K562 (cell line): Measurements from ENCODE around the gene HMG20B. TPM values are rescaled to one million over a fixed set of nuclear protein-coding genes. Genes with fewer than 3 reads are reported as not detected.

ENCODE experiments used
- BRD4 ChIP-seq: fragments of 200-600 bp; sonication (generic); IDR thresholded peaks from 2 replicates; pipeline ENCODE4 v1.6.1; 2017; ENCODE audit warnings: inconsistent platforms
- CXXC5 ChIP-seq: fragments of 250-450 bp; sonication (Bioruptor Pico); IDR thresholded peaks from 2 replicates; pipeline ENCODE4 v1.8.0; 2022; ENCODE audit warnings: inconsistent platforms, mild to moderate bottlenecking, moderate library complexity
- ELF4 ChIP-seq: fragments of 450-650 bp; formaldehyde crosslinking; IDR thresholded peaks from 2 replicates; pipeline ENCODE4 v1.4.0; 2022; ENCODE audit warnings: missing genetic modification characterization
- EWSR1 ChIP-seq: fragments of 450-650 bp; IDR thresholded peaks from 2 replicates; pipeline ENCODE4 v1.6.1; 2018; ENCODE audit warnings: borderline replicate concordance, mild to moderate bottlenecking, low read depth, moderate library complexity; ENCODE audit not compliant: partially characterized antibody
- FIP1L1 ChIP-seq: fragments of 200-400 bp; formaldehyde crosslinking; IDR thresholded peaks from 2 replicates; pipeline ENCODE4 v1.6.1; 2018; ENCODE audit warnings: mild to moderate bottlenecking, low read depth, low read length; ENCODE audit not compliant: poor library complexity, severe bottlenecking
- GTF2B ChIP-seq: IDR thresholded peaks from 2 replicates; pipeline ENCODE4 v1.6.1; 2011; ENCODE audit not compliant: insufficient read length; ENCODE audit errors: extremely low read depth
- MTF1 ChIP-seq: fragments of 250-450 bp; sonication (Bioruptor Pico); IDR thresholded peaks from 2 replicates; pipeline ENCODE4 v1.9.0; 2021; ENCODE audit warnings: moderate library complexity, mild to moderate bottlenecking, inconsistent platforms, borderline replicate concordance
- NFIX ChIP-seq: fragments of 250-450 bp; sonication (Bioruptor Pico); IDR thresholded peaks from 2 replicates; pipeline ENCODE4 v1.4.0; 2020; ENCODE audit warnings: low read depth, mild to moderate bottlenecking, moderate library complexity
- SMAD4 ChIP-seq: fragments of 250-450 bp; sonication (Bioruptor Pico); conservative IDR thresholded peaks from 2 replicates; pipeline ENCODE4 v1.8.0; 2021; ENCODE audit warnings: inconsistent platforms, mild to moderate bottlenecking, moderate library complexity
- SRSF7 ChIP-seq: fragments of 200-400 bp; formaldehyde crosslinking; optimal IDR thresholded peaks from 2 replicates; pipeline ENCODE3; 2017; ENCODE audit warnings: mild to moderate bottlenecking, low read depth, low read length
- SRSF9 ChIP-seq: fragments of 200-400 bp; formaldehyde crosslinking; IDR thresholded peaks from 2 replicates; pipeline ENCODE4 v1.6.1; 2017; ENCODE audit warnings: low read depth, low read length, borderline replicate concordance
- STAT5A ChIP-seq: IDR thresholded peaks from 2 replicates; pipeline ENCODE4 v1.6.1; 2012; ENCODE audit warnings: low read length, inconsistent platforms, borderline replicate concordance
- THRA ChIP-seq: fragments of 450-650 bp; IDR thresholded peaks from 2 replicates; pipeline ENCODE4 v1.6.1; 2017; ENCODE audit warnings: mild to moderate bottlenecking, moderate library complexity
- YY1 ChIP-seq, 3 experiments: IDR thresholded peaks; 2 replicates each; pipeline ENCODE4 v1.6.1; 2011; ENCODE audit warnings: low read length in 2 of 3, mild to moderate bottlenecking in 2 of 3, moderate library complexity in 2 of 3, borderline replicate concordance in 1 of 3, control low read depth in 1 of 3, low read depth in 1 of 3; ENCODE audit not compliant: insufficient read depth in 3 of 3, insufficient replicate concordance in 2 of 3, control insufficient read depth in 1 of 3, insufficient read length in 1 of 3; ENCODE audit errors: extremely low read depth in 1 of 3
- ZBTB8A ChIP-seq: fragments of 450-650 bp; IDR thresholded peaks from 2 replicates; pipeline ENCODE4 v1.6.1; 2018; ENCODE audit warnings: mild to moderate bottlenecking, moderate library complexity; ENCODE audit not compliant: partially characterized antibody
- ZNF217 ChIP-seq: sonication (generic); formaldehyde crosslinking; IDR thresholded peaks from 2 replicates; pipeline ENCODE4 v1.8.0; 2022; ENCODE audit warnings: mild to moderate bottlenecking, missing genetic modification reagents
- ZNF239 ChIP-seq: fragments of 250-450 bp; sonication (Bioruptor Pico); IDR thresholded peaks from 2 replicates; pipeline ENCODE4 v1.4.0; 2020; ENCODE audit warnings: mild to moderate bottlenecking
- ZNF695 ChIP-seq: fragments of 450-650 bp; formaldehyde crosslinking; IDR thresholded peaks from 2 replicates; pipeline ENCODE4 v1.4.0; 2020; ENCODE audit warnings: mild to moderate bottlenecking, moderate library complexity
- ZNF76 ChIP-seq: fragments of 250-450 bp; sonication (Bioruptor Pico); IDR thresholded peaks from 2 replicates; pipeline ENCODE4 v1.4.0; 2020; ENCODE audit warnings: mild to moderate bottlenecking, moderate library complexity, borderline replicate concordance
- ZSCAN32 ChIP-seq: fragments of 450-650 bp; formaldehyde crosslinking; IDR thresholded peaks from 2 replicates; pipeline ENCODE4 v1.4.0; 2020; ENCODE audit warnings: mild to moderate bottlenecking, moderate library complexity
- polyA plus RNA-seq, 8 experiments: library from polyadenylated mRNA; depleted of rRNA in 4 of 8; stranded (reverse) in 5 of 8; unstranded in 3 of 8; fragments of >200 nt; fragmentation: Nextera tagmentation in 2 of 8; fragmentation: Illumina TruSeq in 1 of 8; extraction: Ambion mirVana in 2 of 8; extraction: Trizol in 1 of 8; gene quantifications; 2 replicates each; pipeline versions ENCODE4 v1.2.1 to v1.2.3, GENCODE V29; 2011 to 2014; ENCODE audit warnings: inconsistent platforms in 1 of 8, missing spikeins in 1 of 8
- total RNA-seq, 7 experiments: library from RNA; depleted of rRNA in 6 of 7; stranded (reverse); fragments of >200 nt in 6 of 7; fragmentation: Illumina TruSeq in 2 of 7; extraction: Trizol in 2 of 7; gene quantifications; 2 replicates each; pipeline versions ENCODE4 v1.2.1 to v1.2.3, GENCODE V29; 2011 to 2021; ENCODE audit warnings: low replicate concordance in 1 of 7
- TF ChIP-seq, protein P1 (sequence below): sonication (generic); formaldehyde crosslinking; IDR thresholded peaks from 2 replicates; pipeline ENCODE4 v1.4.0; 2020; ENCODE audit warnings: mild to moderate bottlenecking, missing genetic modification reagents
- TF ChIP-seq, protein P2 (sequence below): fragments of 450-650 bp; formaldehyde crosslinking; IDR thresholded peaks from 2 replicates; pipeline ENCODE4 v1.4.0; 2022; ENCODE audit warnings: missing genetic modification characterization

HMG20B gene
- total and polyA plus RNA-seq, 9 of the 15 experiments (the other 6 are each of a cell fraction or from before 2014, with no cell fraction given): 0.35 to 172 (median 38.6) TPM

DNA sequence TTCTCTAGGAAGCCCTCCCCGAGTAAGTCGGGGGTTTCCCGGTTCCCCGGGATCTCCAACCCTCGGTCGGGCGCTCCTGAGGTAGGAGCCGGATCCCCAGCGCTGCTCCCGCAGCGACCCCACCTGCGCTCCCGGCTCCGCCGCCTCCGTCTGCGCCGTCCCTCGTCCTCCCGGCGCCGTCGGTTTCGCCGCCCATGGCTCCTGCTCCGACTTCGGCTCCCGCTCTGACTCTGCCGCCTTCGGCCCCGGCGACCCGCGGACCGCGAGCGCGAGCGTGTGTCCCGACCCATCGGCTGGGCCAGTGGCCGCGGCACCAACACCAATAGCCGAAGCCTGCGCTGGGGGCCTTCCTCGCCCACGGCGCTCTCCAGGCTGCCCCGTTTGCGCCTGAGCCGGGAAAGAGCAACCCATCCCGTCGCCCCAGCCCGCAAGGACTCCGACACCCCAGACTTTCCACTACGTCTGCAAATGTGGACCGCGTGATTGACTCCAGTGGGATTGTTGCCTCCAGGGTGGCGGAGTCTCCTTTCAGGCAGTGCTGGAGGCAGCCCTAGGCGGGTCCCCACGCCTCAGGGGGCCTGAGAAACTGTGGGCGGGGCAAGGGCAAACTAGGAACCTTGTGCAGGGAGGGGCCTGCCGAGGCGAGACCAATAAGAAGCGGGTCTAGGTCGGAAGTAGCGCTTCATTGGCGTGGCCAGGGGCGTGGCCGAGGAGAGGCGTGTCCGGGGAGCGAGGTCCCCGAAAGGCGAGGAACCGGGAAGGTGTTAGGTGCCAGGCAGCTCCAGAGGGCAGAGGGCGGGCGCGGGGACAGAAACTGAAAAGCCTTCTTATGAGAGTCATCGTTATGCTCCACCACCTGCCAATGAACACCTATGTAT, 54.0 kb downstream of the HMG20B start, which contains the start of gene CACTIN (continued):
- TF ChIP-seq YY1 (IDR thresholded peaks at IDR 0.05; ENCODE audit: borderline replicate concordance in 1 of 3, control insufficient read depth in 1 of 3, extremely low read depth in 1 of 3, insufficient read depth in 3 of 3, insufficient read length in 1 of 3, insufficient replicate concordance in 2 of 3, low read depth in 1 of 3, low read length in 2 of 3): peak in 2 of 3 experiments; percentile 42 to 59
- no peak; the same call in 1 of the 2 replicates for TF ChIP-seq ELF4 (CRISPR knock-in tag)
- TF ChIP-seq STAT5A: no peak
- TF ChIP-seq ZNF217 (CRISPR knock-in tag): no peak
- TF ChIP-seq SMAD4: no peak; the same call in 1 of the 2 replicates
- 0 out of 2 replicates have a peak, but pooled peaks have one; percentile 15 for TF ChIP-seq ZSCAN32
- TF ChIP-seq MTF1 (CRISPR knock-in tag): no peak
- peak; percentile 81 for TF ChIP-seq FIP1L1
- TF ChIP-seq NFIX (CRISPR knock-in tag): no peak
- no peak for TF ChIP-seq ZNF239 (CRISPR knock-in tag)
- TF ChIP-seq BRD4: no peak
- TF ChIP-seq THRA: no peak
- TF ChIP-seq SRSF9: no peak
- TF ChIP-seq ZBTB8A: no peak
- no peak for TF ChIP-seq EWSR1
- no peak for TF ChIP-seq GTF2B
- TF ChIP-seq ZNF695 (CRISPR knock-in tag): no peak
- peak; percentile 31 for TF ChIP-seq SRSF7
- peak; percentile 81 for TF ChIP-seq CXXC5 (CRISPR knock-in tag)
- TF ChIP-seq, protein P1, sequence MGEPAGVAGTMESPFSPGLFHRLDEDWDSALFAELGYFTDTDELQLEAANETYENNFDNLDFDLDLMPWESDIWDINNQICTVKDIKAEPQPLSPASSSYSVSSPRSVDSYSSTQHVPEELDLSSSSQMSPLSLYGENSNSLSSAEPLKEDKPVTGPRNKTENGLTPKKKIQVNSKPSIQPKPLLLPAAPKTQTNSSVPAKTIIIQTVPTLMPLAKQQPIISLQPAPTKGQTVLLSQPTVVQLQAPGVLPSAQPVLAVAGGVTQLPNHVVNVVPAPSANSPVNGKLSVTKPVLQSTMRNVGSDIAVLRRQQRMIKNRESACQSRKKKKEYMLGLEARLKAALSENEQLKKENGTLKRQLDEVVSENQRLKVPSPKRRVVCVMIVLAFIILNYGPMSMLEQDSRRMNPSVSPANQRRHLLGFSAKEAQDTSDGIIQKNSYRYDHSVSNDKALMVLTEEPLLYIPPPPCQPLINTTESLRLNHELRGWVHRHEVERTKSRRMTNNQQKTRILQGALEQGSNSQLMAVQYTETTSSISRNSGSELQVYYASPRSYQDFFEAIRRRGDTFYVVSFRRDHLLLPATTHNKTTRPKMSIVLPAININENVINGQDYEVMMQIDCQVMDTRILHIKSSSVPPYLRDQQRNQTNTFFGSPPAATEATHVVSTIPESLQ (CRISPR knock-in tag): peak; percentile 74; the same call in 1 of the 2 replicates
- no peak for TF ChIP-seq ZNF76
- TF ChIP-seq, protein P2, sequence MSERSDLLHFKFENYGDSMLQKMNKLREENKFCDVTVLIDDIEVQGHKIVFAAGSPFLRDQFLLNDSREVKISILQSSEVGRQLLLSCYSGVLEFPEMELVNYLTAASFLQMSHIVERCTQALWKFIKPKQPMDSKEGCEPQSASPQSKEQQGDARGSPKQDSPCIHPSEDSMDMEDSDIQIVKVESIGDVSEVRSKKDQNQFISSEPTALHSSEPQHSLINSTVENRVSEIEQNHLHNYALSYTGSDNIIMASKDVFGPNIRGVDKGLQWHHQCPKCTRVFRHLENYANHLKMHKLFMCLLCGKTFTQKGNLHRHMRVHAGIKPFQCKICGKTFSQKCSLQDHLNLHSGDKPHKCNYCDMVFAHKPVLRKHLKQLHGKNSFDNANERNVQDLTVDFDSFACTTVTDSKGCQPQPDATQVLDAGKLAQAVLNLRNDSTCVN: 0 out of 2 replicates have a peak, but pooled peaks have one; percentile 6
